B cell (primary cell): ENCODE measurements around the gene OR2T33. TPM values are rescaled to one million over a fixed set of nuclear protein-coding genes. Genes with fewer than 3 reads are reported as not detected.
"Not testable (repeated sequence)": the region's sequence is repeated elsewhere in the genome, so short reads cannot be mapped to it uniquely, and the experiment has no call there.

Source experiments
- ATAC-seq: fragments of 200-7000 bp; cut with Tn5 transposase; one replicate; pipeline ENCODE4 v1.10.0; 2021; ENCODE audit warnings: low read depth, mild to moderate bottlenecking, moderate number of reproducible peaks, moderate library complexity
- CTCF ChIA-PET: fragments of 350-600 bp; sonication (Branson Sonifier 250); formaldehyde crosslinking; loops from one replicate; lab custom pipeline; 2021; ENCODE audit warnings: antibody characterized with exemption, inconsistent platforms; lab: Charles Lee
- POLR2A ChIA-PET: fragments of 350-600 bp; sonication (Branson Sonifier 250); formaldehyde crosslinking; loops from one replicate; lab custom pipeline; 2021; ENCODE audit warnings: antibody characterized with exemption; lab: Charles Lee
- DNase-seq: peaks from one replicate; pipeline ENCODE4 v3.0.0; 2013
- H2AFZ ChIP-seq: 2 replicates; pipeline ENCODE4 v1.6.1; 2012; ENCODE audit warnings: mild to moderate bottlenecking, low read depth, low read length; ENCODE audit not compliant: insufficient read depth, poor library complexity, severe bottlenecking
- H3K27ac ChIP-seq, 2 donors: 1 replicate in 1 of 2; 2 replicates in 1 of 2; pipeline ENCODE4 v1.5.1; 2012 to 2013; ENCODE audit warnings: low read length in 2 of 2, mild to moderate bottlenecking in 2 of 2, moderate library complexity in 1 of 2
- H3K27me3 ChIP-seq, 4 experiments: fragments of 200-600 bp in 1 of 4; sonication (generic) in 1 of 4; replicated peaks in 1 of 4; 1 replicate in 2 of 4; 2 replicates in 2 of 4; pipeline versions ENCODE4 v1.6.1 to v1.7.0; 2013 to 2016; ENCODE audit warnings: low read length in 3 of 4, mild to moderate bottlenecking in 2 of 4, mixed read lengths in 1 of 4, moderate library complexity in 1 of 4; ENCODE audit not compliant: insufficient read depth in 4 of 4, control insufficient read depth in 3 of 4; ENCODE audit errors: control extremely low read depth in 1 of 4
- H3K36me3 ChIP-seq, 2 experiments: replicated peaks in 1 of 2; 1 replicate in 1 of 2; 2 replicates in 1 of 2; pipeline versions ENCODE4 v1.6.1 to v1.7.1; 2013; ENCODE audit warnings: low read length in 1 of 2; ENCODE audit not compliant: insufficient read depth in 2 of 2, control insufficient read depth in 1 of 2; ENCODE audit errors: control extremely low read depth in 1 of 2, extremely low read depth in 1 of 2
- H3K4me1 ChIP-seq, 2 donors: fragments of 200-600 bp in 1 of 2; sonication (generic) in 1 of 2; 1 replicate in 1 of 2; 2 replicates in 1 of 2; pipeline versions ENCODE4 v1.5.1 to v1.6.1; 2013 to 2017; ENCODE audit warnings: low read length in 2 of 2; ENCODE audit not compliant: control insufficient read depth in 2 of 2, insufficient read depth in 2 of 2
- H3K4me2 ChIP-seq: replicated peaks from 2 replicates; pipeline ENCODE3; 2012; ENCODE audit warnings: mild to moderate bottlenecking, low read depth, low read length; ENCODE audit not compliant: poor library complexity, severe bottlenecking
- H3K4me3 ChIP-seq, 5 experiments: fragments of 200-600 bp in 1 of 5; sonication (generic) in 1 of 5; 1 replicate in 3 of 5; 2 replicates in 2 of 5; pipeline versions ENCODE4 v1.5.1 to v1.7.0; 2011 to 2016; ENCODE audit warnings: low read length in 4 of 5, mild to moderate bottlenecking in 4 of 5, low read depth in 2 of 5, control low read depth in 1 of 5, moderate library complexity in 1 of 5; ENCODE audit not compliant: insufficient read depth in 1 of 5; ENCODE audit errors: control extremely low read depth in 1 of 5, extremely low read depth in 1 of 5
- H3K79me2 ChIP-seq: fragments of 200-600 bp; sonication (generic); one replicate; pipeline ENCODE4 v1.6.0; 2016; ENCODE audit warnings: low read length; ENCODE audit not compliant: control insufficient read depth, insufficient read depth
- H3K9ac ChIP-seq: fragments of 200-600 bp; sonication (generic); 2 replicates; pipeline ENCODE4 v1.6.1; 2017; ENCODE audit warnings: mild to moderate bottlenecking, low read length, moderate library complexity
- H3K9me3 ChIP-seq, 3 donors: one replicate each; pipeline versions ENCODE4 v1.6.1 to v1.7.1; 2013; ENCODE audit warnings: low read length in 2 of 3; ENCODE audit not compliant: control insufficient read depth in 2 of 3, insufficient read depth in 1 of 3; ENCODE audit errors: control extremely low read depth in 1 of 3
- H4K20me1 ChIP-seq: 2 replicates; pipeline ENCODE4 v1.6.0; 2012; ENCODE audit warnings: mild to moderate bottlenecking, low read length; ENCODE audit not compliant: insufficient read depth, control insufficient read depth, poor library complexity, severe bottlenecking
- H3K27ac Mint-ChIP-seq: one replicate; pipeline ENCODE4 v1.8.0; 2021; ENCODE audit warnings: mixed read lengths
- H3K27me3 Mint-ChIP-seq: one replicate; pipeline ENCODE4 v1.8.0; 2021; ENCODE audit warnings: mixed read lengths
- H3K4me1 Mint-ChIP-seq: one replicate; pipeline ENCODE4 v1.8.0; 2021; ENCODE audit warnings: mixed read lengths
- H3K4me3 Mint-ChIP-seq: one replicate; pipeline ENCODE4 v1.8.0; 2021; ENCODE audit warnings: mixed read lengths
- H3K9me3 Mint-ChIP-seq: one replicate; pipeline ENCODE4 v1.8.0; 2022; ENCODE audit warnings: mixed read lengths; ENCODE audit not compliant: insufficient read depth
- CTCF ChIP-seq: fragments of 200-600 bp; IDR thresholded peaks from one replicate; pipeline ENCODE4 v1.8.0; 2022; ENCODE audit warnings: antibody characterized with exemption, mild to moderate bottlenecking
- EZH2 ChIP-seq: IDR thresholded peaks from 2 replicates; pipeline ENCODE4 v1.6.1; 2012; ENCODE audit warnings: borderline replicate concordance, low read depth, mild to moderate bottlenecking, moderate library complexity, low read length; ENCODE audit not compliant: insufficient read depth, poor library complexity, severe bottlenecking
- WGBS: methylation state at CpG from one replicate; pipeline ENCODE4 v1.1.5; 2013; ENCODE audit warnings: missing lambda C conversion rate; ENCODE audit not compliant: insufficient coverage; 5-methylcytosine and 5-hydroxymethylcytosine counted together
- intact Hi-C: fragments of 100-400 bp; cut with micrococcal nuclease; formaldehyde crosslinking; loops from one replicate; pipeline ENCODE4 v1.10.0; 2022
- polyA plus RNA-seq: library from polyadenylated mRNA; depleted of rRNA; stranded (reverse); fragments of >200 nt; gene quantifications from 2 replicates; pipeline ENCODE4 v1.2.3, GENCODE V29; 2012
- total RNA-seq, 2 donors: library from RNA; stranded (reverse); fragments of 120-200 nt in 1 of 2; gene quantifications; 1 replicate in 1 of 2; 2 replicates in 1 of 2; pipeline versions ENCODE4 v1.2.3 to v1.2.4, GENCODE V29; 2013 to 2022

OR2T33 gene
- total and polyA plus RNA-seq, 2 donors (not counting 1 experiment from before 2014, with no cell fraction given) = not detected

DNA sequence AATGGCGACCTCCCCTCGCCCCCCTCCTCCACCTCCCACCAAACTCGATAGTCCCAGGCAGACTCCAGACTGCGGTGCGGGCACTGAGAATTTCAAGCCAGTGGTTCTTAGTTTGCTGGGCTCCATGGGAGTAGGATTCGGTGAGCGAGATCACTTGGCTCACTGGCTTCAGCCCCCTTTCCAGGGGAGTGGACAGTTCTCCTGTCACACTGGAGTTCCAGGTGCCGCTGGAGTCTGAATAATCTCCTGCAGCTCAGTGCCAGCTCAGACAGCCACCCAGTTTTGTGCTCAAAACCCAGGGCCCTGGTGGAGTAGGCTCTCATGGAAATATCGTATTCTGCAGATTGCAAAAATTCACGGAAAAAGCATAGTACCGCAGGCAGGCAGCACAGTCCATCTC is 39.0 kb upstream of the OR2T33 start:
- Histone ChIP-seq H4K20me1 (no peaks in the 10 kb centered on the region), H3K4me3 (no peak overlapping the region), H3K4me2 (no peak overlapping the region), H3K27me3 (peaks cover 0 to 8% (median 0%) of the 10 kb centered on the region in 4 experiments), H3K79me2 (no peaks in the 10 kb centered on the region), H3K4me1 (no peaks in the 10 kb centered on the region), H3K36me3 (no peaks in the 10 kb centered on the region), H2AFZ (no peak overlapping the region), H3K9me3 (peaks cover 1 to 9% (median 2%) of the 10 kb centered on the region in 3 donors), H3K27ac (no peak overlapping the region), H3K9ac (no peak overlapping the region)
- 87% methylated on average over 11 of the region's 11 CpGs for WGBS
- DNase-seq (no peak), ATAC-seq (no peak)
- Mint-ChIP-seq H3K27ac (no peak overlapping the region), H3K4me1 (no peaks in the 10 kb centered on the region), H3K27me3 (peaks cover 19% of the 10 kb centered on the region), H3K9me3 (peaks cover 15% of the 10 kb centered on the region), H3K4me3 (no peak overlapping the region)
- TF ChIP-seq CTCF (no peak), EZH2 (no peak)
- intact Hi-C loops = no loop called here
- POLR2A ChIA-PET = no interaction called here
- CTCF ChIA-PET = no interaction called here

- H3K9me3 ChIP-seq, H3K36me3 ChIP-seq, POLR2A ChIA-PET, intact Hi-C loops, H4K20me1 ChIP-seq, H3K4me2 ChIP-seq, H3K27me3 Mint-ChIP-seq, H3K4me3 Mint-ChIP-seq, H3K27ac ChIP-seq, H3K9me3 Mint-ChIP-seq, H3K9ac ChIP-seq, H3K4me3 ChIP-seq, H3K27ac Mint-ChIP-seq, H3K4me1 Mint-ChIP-seq, ATAC-seq, H3K79me2 ChIP-seq, CTCF ChIA-PET, H3K27me3 ChIP-seq, H3K4me1 ChIP-seq, H2AFZ ChIP-seq, DNase-seq: not testable (repeated sequence)
- WGBS = 76% methylated on average over 7 of the region's 15 CpGs
Measured at GRCh38 chr1:248306740-248307139, 29.0 kb upstream of the OR2T33 start.
